ENCODE measurements around the gene KCNA3. TPM values are rescaled to one million over a fixed set of nuclear protein-coding genes. Genes with fewer than 3 reads are reported as not detected.

Gene KCNA3
- total RNA-seq, 3 donors from 2014 or later: 1.5 to 2.7 (median 1.9) TPM

DNA sequence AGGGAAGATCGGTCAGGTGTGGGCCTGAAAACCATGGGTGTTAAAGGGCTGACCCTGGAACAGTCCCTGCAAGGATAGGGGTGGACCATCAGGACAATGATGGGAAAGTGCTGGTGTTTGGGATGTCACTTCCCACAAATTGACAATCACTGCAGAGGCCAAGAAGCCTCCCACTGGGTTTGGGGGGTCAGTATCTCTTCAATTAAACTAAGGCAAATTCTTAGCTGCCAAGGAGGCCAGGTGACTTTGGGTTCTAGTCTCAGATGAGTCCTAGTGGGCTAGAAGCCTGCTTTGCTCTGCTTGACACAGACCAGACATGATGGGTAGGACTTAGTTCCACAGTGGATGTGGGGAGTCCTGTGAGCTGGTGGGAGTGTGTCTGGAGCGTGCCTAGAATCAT is 39.3 kb downstream of the KCNA3 start:
- Histone ChIP-seq H3K4me3 (no peak overlapping the region), H3K9me3 (no peaks in the 10 kb centered on the region), H3K36me3 (ENCODE audit: low read depth) (no peaks in the 10 kb centered on the region), H3K4me1 (ENCODE audit: low read depth) (peaks cover 9% of the 10 kb centered on the region)
- no peak for ATAC-seq
- intact Hi-C loops (cut with DNase I, micrococcal nuclease): no loop called here
- DNase-seq: no peak
- no peak for TF ChIP-seq CTCF (IDR thresholded peaks at IDR 0.05)

DNA sequence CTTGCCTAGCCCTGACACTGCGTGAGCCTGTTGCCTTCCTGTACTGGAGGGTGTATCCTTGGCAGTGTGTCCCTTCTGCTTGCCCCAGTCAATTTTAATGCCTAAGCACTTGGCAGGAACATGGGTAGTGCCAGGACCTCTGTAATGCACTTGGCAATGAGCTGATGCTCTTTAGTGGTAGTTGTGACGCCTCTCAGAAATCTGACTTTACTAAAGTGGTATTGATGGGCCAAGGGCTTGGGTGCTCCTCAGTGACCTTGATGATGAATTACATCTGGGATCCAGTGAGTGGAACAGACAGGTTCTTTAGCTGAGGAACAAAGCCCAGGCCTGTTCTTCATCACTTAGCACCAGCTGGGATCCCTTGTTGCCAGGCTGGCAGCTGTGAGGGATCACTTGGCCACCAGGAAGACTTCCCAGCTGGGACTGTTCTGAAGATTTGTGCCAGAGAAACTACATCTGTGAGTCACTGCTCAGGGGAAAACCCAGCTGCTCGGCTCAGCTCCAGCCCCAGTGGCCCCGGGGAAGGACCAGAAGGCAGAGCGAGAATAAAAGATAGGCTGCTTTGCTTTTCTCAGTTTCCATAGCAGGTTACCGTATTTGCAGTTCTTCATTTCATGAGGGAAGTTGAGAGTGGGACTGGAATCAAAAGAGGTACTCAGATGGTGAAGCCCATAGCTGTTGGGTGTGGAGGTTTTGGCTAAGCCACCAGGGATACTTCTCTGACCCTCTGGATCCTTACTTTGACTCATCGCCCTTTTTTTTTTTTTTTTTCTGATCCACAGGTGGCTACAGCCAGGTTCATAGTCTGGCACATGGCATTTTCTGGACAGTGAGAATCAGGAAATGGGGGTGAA is 40.1 kb downstream of the KCNA3 start:
- Histone ChIP-seq H3K4me1 (ENCODE audit: low read depth) (peaks cover 9% of the 10 kb centered on the region), H3K36me3 (ENCODE audit: low read depth) (no peaks in the 10 kb centered on the region), H3K4me3 (no peak overlapping the region), H3K9me3 (no peaks in the 10 kb centered on the region)
- peak; percentile 60 to 82 (median 62) for DNase-seq
- no peak for TF ChIP-seq CTCF (IDR thresholded peaks at IDR 0.05)
- peak; percentile 56 for ATAC-seq
- intact Hi-C loops (cut with DNase I, micrococcal nuclease): loop anchor here in 1 of 2 donors (5.0 kb wide), 1 partner anchor 133 kb away; no protein-coding TSS in a partner anchor

DNA sequence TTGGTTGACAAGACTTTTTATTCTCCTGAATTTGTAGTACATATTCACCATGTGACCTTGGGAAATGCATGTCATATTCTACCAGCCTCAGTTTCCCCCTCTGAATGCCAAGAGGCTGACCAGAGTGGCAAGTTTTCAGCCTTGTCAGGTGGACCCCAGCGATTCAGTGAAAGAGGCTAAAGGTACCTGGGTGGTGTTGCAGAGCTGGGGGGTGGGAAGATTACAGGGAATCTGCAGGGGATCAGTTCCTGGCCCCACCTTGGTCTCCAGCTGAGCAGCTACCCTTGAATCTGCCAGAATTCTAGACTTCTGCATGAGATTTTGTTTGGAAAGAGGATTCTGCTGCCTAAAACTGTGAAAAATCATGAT is 40.7 kb downstream of the KCNA3 start:
- DNase-seq (no peak), ATAC-seq (no peak)
- TF ChIP-seq CTCF (IDR thresholded peaks at IDR 0.05): no peak
- peaks cover 9% of the 10 kb centered on the region for H3K4me1 ChIP-seq (ENCODE audit: low read depth)
- no peaks in the 10 kb centered on the region for H3K36me3 ChIP-seq (ENCODE audit: low read depth)
- no peak overlapping the region for H3K4me3 ChIP-seq
- H3K9me3 ChIP-seq: no peaks in the 10 kb centered on the region
- intact Hi-C loops (cut with DNase I, micrococcal nuclease): loop anchor here in 1 of 2 donors (5.0 kb wide), 1 partner anchor 133 kb away; no protein-coding TSS in a partner anchor

DNA sequence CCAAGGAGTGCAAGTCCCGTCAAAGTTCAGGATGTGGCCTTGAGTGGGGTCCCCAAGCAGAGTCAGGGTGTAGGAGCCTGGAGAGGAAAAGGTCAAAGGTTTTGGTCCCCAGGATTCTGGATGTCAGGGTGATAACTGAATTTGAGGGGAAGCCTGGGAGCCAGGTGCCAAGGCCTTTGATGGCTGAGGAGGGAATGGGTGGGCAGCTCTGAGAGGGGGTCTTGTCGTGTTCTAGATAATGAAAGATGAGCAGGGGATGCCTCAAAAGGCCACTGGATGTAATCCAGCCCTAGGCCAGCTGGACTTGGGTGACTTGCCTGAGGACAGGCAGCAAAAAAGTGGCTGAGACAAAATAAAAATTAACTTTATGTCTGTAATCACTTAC is 41.1 kb downstream of the KCNA3 start:
- intact Hi-C loops (cut with DNase I, micrococcal nuclease): loop anchor here in 1 of 2 donors (5.0 kb wide), 1 partner anchor 134 kb away; no protein-coding TSS in a partner anchor
- Histone ChIP-seq H3K4me3 (no peak overlapping the region), H3K4me1 (ENCODE audit: low read depth) (peaks cover 9% of the 10 kb centered on the region), H3K36me3 (ENCODE audit: low read depth) (no peaks in the 10 kb centered on the region), H3K9me3 (no peaks in the 10 kb centered on the region)
- DNase-seq (no peak), ATAC-seq (no peak)
- TF ChIP-seq CTCF (IDR thresholded peaks at IDR 0.05): no peak

GRCh38 chr1:110631836-110632620 is 42.7 kb downstream of the KCNA3 start:
- no peak for TF ChIP-seq CTCF (IDR thresholded peaks at IDR 0.05)
- H3K4me1 ChIP-seq (ENCODE audit: low read depth): peaks cover 7% of the 10 kb centered on the region
- intact Hi-C loops (cut with DNase I, micrococcal nuclease): loop anchor here in 1 of 2 donors (5.0 kb wide), 1 partner anchor 135 kb away; no protein-coding TSS in a partner anchor
- no peaks in the 10 kb centered on the region for H3K36me3 ChIP-seq (ENCODE audit: low read depth)
- DNase-seq (no peak), ATAC-seq (no peak)
- H3K9me3 ChIP-seq: no peaks in the 10 kb centered on the region
- no peak overlapping the region for H3K4me3 ChIP-seq
